ENCODE measurements around the gene FREM2.

Gene FREM2

GRCh38 chr13:38693168-38693567 lies 6.3 kb downstream of the FREM2 start:
- DNase-seq (ENCODE audit: low read depth): no peak
- H3K4me3 ChIP-seq (ENCODE audit: control insufficient read depth, low read depth, low read length): no peak overlapping the region
- TF ChIP-seq CTCF (IDR thresholded peaks at IDR 0.05; ENCODE audit: control insufficient read depth, insufficient read depth, low read depth, low read length, missing control alignments): no peak

GRCh38 chr13:38693641-38694040 lies 6.8 kb downstream of the FREM2 start:
- H3K4me3 ChIP-seq (ENCODE audit: control insufficient read depth, low read depth, low read length): no peak overlapping the region
- no peak for DNase-seq (ENCODE audit: low read depth)
- TF ChIP-seq CTCF (IDR thresholded peaks at IDR 0.05; ENCODE audit: control insufficient read depth, insufficient read depth, low read depth, low read length, missing control alignments): no peak

- no peak for TF ChIP-seq CTCF (IDR thresholded peaks at IDR 0.05; ENCODE audit: control insufficient read depth, insufficient read depth, low read depth, low read length, missing control alignments)
- no peak for DNase-seq (ENCODE audit: low read depth)
- no peak overlapping the region for H3K4me3 ChIP-seq (ENCODE audit: control insufficient read depth, low read depth, low read length)
Measured at GRCh38 chr13:38697197-38697596, 10.3 kb downstream of the FREM2 start.

GRCh38 chr13:38697628-38698333 lies 10.9 kb downstream of the FREM2 start:
- DNase-seq (ENCODE audit: low read depth): no peak
- TF ChIP-seq CTCF (IDR thresholded peaks at IDR 0.05; ENCODE audit: control insufficient read depth, insufficient read depth, low read depth, low read length, missing control alignments): no peak
- H3K4me3 ChIP-seq (ENCODE audit: control insufficient read depth, low read depth, low read length): no peak overlapping the region

GRCh38 chr13:38700051-38700450 lies 13.2 kb downstream of the FREM2 start:
- TF ChIP-seq CTCF (IDR thresholded peaks at IDR 0.05; ENCODE audit: control insufficient read depth, insufficient read depth, low read depth, low read length, missing control alignments): no peak

GRCh38 chr13:38702669-38703068 lies 15.8 kb downstream of the FREM2 start:
- TF ChIP-seq CTCF (IDR thresholded peaks at IDR 0.05; ENCODE audit: control insufficient read depth, insufficient read depth, low read depth, low read length, missing control alignments): no peak
- DNase-seq (ENCODE audit: low read depth): no peak
- H3K4me3 ChIP-seq (ENCODE audit: control insufficient read depth, low read depth, low read length): no peak overlapping the region

More at GRCh38 chr13:38700051-38700450, 13.2 kb downstream of the FREM2 start:
- H3K4me3 ChIP-seq (ENCODE audit: control insufficient read depth, low read depth, low read length): no peak overlapping the region
- DNase-seq (ENCODE audit: low read depth): no peak
